Eye (tissue), 1 donor: ENCODE data around the gene DHRS7B.
"Not testable (repeated sequence)": the region's sequence is repeated elsewhere in the genome, so short reads cannot be mapped to it uniquely, and the experiment has no call there.

Experiments
- DNase-seq: peaks from one replicate; pipeline ENCODE4 v3.0.0-alpha.2; 2015

The DHRS7B gene

DNA sequence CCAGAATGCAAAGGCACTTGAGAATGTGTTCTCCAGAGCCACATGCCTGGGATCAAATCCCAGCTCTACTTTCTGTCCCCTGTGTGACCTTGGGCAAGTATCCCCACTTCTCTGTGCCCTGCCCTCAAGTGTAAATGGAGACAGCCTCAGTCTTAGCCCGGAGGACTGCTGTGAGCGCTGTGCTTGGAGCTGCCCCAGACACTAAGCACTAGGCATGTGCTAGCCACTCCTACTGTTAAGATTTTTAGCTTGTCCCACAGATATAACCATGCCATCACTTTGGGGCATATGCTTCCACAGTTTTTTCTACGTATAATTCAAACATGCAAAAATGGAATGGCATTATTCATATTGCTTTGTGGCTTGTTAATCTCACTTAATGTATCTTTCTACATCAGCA, 57.8 kb downstream of the DHRS7B start:
- no peak for DNase-seq

DNA sequence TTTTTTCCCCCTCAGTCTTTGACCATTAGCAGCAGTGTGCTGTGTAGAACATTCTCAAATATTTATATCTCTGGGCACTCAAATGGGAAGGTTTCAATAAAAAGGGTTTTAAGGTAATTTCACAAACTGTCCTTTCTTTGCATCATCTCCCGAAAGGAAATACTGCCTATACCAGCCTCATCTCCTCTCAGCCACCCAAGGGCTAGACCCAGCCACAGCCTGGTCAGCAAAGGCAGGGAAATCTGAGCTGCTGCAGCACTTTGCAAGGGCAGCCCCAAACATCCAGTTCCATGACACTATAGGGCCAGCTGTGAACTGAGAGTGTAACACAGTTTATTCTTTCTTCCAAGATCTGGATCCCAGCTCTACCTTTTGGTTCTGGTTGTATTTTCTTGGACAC, 58.3 kb downstream of the DHRS7B start:
- no peak for DNase-seq

DNA sequence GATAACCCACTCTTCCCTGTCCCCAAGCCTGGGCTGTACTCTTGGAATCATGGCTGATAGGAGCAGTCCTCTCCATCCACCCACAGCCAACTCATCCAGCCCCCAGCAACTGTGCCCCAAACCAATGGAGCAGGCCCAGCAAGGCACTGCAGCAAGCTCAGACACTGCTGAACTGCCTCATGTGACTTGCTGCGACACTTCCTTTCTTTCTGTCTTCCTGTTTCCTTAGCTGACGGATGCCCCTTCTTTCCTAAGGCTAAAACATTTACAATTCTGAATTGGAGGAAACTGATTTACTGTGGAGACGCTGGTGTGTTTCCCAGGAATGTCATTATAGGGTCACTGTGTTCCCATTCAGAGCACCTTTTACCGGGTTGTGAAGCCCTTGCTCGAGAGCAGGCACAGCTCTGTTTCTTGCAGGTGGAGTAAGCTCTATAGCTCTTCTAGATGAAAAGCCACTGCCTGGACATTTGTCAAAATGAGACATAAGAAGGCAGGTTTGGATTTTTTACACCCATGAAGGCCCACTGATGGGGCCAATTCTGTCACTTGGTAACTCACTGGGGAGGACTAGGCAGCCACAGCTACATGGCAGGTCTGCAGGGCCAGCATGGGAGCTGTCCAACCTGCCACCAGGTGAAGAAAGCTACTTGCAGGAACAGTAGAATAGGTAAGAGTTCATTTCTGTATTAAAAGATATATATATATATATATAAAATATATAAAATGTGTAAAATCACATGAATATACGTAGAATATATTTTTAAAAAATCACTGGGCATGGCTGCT, 59.8 kb downstream of the DHRS7B start:
- no peak for DNase-seq

DNA sequence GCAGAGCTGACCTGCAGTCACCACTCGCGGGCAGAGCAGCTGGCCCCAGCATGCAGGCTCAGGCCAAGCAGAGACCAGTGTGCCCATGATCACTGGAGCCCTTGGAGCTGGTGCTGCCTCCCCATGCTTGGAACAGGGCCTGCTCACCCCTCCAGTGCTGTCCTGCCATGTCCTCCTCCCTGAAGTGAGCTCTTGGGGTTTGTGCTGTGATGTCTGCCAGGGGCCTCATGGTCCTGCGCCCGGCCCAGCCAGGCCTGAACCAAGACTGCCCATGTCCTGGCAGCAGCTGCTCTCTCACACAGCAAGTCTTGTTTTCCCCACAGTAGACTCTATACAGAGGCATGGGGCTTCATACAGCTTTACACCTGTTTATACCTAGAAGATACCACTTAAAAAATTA, 62.6 kb downstream of the DHRS7B start:
- DNase-seq = no peak

DNA sequence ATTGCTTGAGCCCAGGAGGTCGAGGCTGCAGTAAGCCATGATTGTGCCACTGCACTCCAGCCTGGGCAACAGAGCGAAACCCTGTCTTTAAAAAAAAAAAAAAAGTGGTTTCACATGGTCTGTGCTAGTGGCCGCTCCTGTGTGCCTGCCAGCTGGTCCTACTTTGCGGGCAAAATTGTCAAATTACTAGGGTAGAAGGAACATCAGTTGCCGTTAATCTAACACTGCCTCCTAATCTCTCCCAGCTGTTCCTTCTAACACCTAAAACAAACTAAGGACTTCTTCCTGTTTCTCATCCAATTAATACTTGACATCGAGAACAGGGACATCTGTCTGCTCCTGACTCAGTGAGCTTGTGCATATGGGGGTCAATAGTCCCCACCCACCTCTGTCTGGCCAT, 63.3 kb downstream of the DHRS7B start:
- DNase-seq = peak; percentile 14

DNA sequence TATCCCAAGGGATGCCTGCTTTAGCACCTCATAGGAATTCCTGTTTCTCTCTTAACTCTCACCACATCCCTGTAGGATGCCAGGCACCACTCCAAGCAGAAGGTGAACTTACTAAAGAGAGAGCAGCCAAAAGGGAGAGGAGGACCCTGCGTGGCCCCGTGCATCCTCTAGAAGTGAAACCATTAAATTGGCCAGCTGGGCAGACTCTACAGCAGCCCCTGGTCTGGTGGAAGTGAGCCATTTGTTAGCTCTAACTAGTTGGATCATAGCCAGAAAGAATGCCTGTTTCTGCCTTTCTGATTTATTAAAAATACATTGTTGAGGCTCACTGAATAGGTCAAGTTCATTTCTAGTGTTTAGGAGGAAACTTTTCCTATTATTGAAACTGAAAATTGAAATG, 64.9 kb downstream of the DHRS7B start:
- no peak for DNase-seq

GRCh38 chr17:21192414-21192813, 65.7 kb downstream of the DHRS7B start:
- not testable (repeated sequence) for DNase-seq

DNA sequence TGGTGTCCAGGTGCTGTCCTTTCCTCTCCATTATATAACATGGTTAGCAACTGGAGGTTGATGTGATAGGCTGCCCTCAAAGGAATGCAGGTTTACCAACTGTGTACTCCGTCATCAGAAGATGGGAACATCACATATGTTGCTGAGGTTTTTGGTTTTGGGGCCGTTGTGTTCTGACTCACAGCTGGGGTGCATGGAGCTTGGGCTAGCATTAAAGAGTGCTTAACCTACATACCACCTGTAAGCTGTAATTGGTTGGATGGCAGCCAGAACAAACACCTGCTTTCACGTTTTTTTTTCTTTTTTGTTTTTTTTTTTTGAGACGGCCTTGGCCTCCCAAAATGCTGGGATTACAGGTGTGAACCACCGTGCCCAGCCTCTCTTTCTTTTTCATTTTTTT, 66.3 kb downstream of the DHRS7B start:
- no peak for DNase-seq

DNA sequence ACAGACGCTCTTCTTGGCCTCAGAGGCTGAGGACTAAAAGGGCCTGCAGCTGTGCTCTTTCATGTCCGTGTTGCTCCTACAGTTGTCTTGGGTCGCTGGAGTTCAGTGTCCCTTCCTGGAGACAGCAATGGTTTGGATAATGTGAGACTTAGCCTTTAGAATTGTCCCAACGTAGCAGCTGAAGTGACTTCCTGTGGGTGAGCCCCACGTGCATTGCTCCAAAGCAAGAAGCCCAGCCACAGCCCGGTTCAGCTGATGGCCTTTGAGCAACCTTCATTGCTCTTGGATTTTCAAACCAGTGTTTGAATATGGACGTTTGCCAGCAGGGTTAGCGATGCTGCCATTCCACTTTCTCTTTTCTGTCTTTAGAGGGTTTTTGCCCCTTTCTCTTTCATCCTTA, 67.5 kb downstream of the DHRS7B start:
- peak; percentile 10 for DNase-seq

DNA sequence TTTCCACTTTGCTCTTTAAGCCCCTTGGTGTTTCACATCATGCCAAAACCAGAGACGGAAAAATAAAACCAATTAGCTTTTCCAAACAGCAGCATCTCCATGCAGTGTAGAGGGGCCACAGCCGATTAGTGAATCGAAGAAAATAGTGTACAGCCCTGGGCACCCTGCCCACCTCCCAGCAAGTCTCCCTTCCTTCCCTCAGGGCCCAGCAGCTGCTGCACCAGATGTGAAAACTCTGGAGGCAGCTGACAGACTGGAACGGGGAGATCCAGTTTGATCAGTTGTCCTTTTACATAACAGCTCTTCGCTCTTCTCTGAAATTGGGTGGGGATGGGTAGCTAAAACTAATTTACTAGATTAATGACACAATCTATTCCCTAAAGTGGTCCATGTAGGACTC, 67.9 kb downstream of the DHRS7B start:
- DNase-seq = peak; percentile 55

- no peak for DNase-seq
Observed at GRCh38 chr17:21196126-21196525, 69.4 kb downstream of the DHRS7B start.

- no peak for DNase-seq
Observed at GRCh38 chr17:21198411-21198810, 71.6 kb downstream of the DHRS7B start.

DNA sequence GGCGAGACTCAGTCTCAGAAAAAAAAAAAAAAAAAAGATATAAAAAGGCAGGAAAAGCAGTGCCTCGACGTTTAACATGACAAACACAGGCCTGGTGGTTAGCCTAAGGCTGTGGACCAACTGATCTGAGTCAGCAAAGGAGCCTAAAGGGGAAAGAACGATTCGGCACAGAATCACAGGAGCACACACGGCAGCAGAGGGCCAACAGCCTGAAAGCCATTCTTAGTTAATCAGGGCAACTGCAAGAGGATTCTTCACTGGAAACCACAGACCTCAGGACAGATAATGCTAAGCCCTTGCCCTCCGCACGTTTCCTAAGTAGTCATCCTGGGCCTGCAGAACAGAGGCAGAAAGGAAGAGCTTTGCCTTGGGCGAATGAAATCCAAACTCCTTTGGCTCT, 72.5 kb downstream of the DHRS7B start:
- peak; percentile 29 for DNase-seq

DNA sequence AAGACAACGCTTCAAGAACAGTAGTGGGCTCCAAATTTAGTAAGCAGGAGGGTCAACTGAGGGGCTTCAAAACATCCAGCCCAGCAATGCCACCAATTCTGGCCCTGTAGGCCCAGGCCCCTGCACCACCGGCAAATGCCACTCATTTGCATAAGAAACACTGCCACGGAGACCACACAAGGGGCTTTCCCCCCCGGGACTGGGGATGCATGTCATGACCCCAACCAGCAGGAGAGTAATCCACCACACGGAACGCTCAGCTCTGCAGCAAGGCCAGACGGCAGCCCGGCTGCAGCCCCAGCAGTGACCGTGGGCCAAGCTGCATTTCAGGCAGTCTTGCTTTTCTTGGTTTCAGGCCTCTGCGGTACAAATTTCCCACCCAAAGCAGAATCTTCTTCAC, 73.1 kb downstream of the DHRS7B start:
- DNase-seq = peak; percentile 39

DNA sequence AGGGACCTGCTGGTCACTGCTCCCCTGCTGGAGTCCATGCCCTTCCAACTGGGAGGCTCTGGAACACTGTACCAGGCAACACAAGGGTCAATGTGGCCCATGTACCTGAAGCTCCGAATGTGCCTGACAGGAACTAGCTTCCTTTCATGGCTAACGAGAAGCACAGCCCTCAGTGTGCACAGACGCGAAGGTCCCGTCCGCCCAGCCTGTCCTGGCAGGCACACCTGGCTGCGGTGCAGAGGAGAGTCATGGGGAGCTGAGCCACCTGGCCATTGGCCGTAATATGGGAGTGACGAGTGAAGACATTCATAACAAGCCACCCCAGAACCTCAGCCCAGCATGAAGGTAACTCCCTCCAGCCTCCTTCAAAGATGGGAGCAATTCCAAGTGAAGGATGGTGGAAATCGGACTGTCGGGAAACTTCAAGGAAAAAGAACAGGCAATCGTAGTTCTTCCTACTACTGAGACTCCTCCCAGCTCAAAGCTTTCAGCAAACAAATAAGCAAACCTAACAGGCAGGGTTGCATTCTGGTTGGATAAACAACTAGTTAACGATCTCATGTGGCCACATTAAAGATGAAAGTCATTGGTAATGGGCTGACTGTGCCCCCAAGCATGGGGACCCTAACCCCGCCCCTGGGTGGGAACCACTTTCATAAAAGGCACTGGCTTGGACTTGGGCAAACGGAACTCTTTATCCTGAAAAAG, 74.0 kb downstream of the DHRS7B start:
- no peak for DNase-seq

- no peak for DNase-seq
Observed at GRCh38 chr17:21201298-21201595, 74.5 kb downstream of the DHRS7B start.

DNA sequence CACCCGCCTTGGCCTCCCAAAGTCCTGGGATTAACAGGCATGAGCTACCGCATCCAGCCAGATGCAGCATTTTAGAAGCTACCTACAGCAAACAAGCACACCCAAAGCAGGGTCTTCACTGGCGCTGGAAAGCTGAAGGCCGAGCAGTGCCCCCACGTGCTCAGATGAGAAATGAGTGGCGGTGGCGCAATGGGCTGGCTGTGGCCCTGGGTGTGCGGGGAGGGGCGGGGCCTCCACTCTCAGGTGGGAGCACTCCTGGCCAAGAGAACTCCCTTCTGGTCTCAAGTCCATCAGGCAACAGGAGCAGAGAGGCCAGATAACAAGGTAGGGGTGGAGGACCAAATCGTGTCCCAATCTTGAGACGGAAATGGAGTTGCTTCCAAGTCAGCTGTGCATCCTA, 75.1 kb downstream of the DHRS7B start:
- no peak for DNase-seq

GRCh38 chr17:21202512-21202911, 75.7 kb downstream of the DHRS7B start:
- no peak for DNase-seq

- DNase-seq = no peak
Observed at GRCh38 chr17:21204935-21205334, 78.2 kb downstream of the DHRS7B start.

- DNase-seq = no peak
Observed at GRCh38 chr17:21208352-21208751, 81.6 kb downstream of the DHRS7B start.

GRCh38 chr17:21209511-21210175, 82.9 kb downstream of the DHRS7B start:
- no peak for DNase-seq

GRCh38 chr17:21210411-21211076, 83.8 kb downstream of the DHRS7B start:
- DNase-seq = no peak

GRCh38 chr17:21211825-21212479, 85.2 kb downstream of the DHRS7B start:
- DNase-seq = no peak
